ENCODE results near the gene ANGEL2. TPM values are rescaled to one million over a fixed set of nuclear protein-coding genes. Genes with fewer than 3 reads are reported as not detected.
"Not testable (repeated sequence)": the region's sequence is repeated elsewhere in the genome, so short reads cannot be mapped to it uniquely, and the experiment has no call there.

ANGEL2 gene
- total RNA-seq, 1 donor from 2014 or later: 55.2 TPM

DNA sequence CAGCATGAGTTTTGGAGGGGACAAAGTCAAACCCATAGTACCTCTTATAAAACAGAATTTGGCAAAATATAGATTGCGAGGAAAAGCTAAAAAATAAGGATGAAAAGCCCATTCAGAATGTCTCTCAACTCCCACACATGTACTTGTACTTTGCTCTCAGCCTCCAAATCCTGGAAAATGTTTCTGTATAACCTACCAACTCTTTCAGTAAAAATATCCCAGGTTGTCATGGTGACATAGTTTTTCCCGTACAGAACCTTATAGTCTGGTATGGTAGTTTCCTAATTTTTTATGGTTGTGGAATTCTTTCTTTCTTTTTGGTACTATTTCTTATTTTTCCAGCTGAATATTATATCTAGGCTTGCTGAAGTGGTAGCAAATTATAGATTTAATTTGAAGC is 19.9 kb upstream of the ANGEL2 start:
- intact Hi-C loops (cut with DNase I): no loop called here
- TF ChIP-seq POLR2A (IDR thresholded peaks at IDR 0.05) (no peak), POLR2AphosphoS5 (IDR thresholded peaks at IDR 0.05; ENCODE audit: insufficient read depth in 1 of 2, low read depth in 1 of 2) (no peak), CTCF (IDR thresholded peaks at IDR 0.05) (no peak)
- H3K4me1 ChIP-seq: no peaks in the 10 kb centered on the region
- H3K27me3 ChIP-seq: no peaks in the 10 kb centered on the region
- no peak for DNase-seq (ENCODE audit: extremely low spot score in 2 of 2)
- H3K27ac ChIP-seq: no peak overlapping the region
- H3K4me3 ChIP-seq: no peak overlapping the region
- no peaks in the 10 kb centered on the region for H3K9me3 ChIP-seq
- no peaks in the 10 kb centered on the region for H3K36me3 ChIP-seq

DNA sequence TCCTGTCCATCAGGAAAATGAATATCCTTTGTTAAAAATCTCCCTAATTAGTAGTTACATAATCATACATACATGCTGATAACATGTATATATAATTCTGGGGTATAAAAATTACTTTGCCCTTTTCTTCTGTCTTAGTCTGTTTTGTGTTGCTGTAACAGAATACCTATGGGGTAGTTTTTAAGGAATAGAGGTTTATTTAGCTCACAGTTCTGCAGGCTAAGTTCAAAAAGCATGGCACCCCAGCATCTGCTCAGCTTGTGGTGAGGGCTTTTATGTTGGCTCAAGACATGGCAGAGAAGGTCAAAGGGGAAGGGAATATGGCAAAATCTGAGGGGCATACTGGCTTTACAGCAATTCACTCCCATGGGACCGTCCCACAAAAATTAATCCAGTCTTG is 19.0 kb upstream of the ANGEL2 start:
- intact Hi-C loops (cut with DNase I): no loop called here
- no peak for DNase-seq (ENCODE audit: extremely low spot score in 2 of 2)
- TF ChIP-seq POLR2AphosphoS5 (IDR thresholded peaks at IDR 0.05; ENCODE audit: insufficient read depth in 1 of 2, low read depth in 1 of 2) (no peak), POLR2A (IDR thresholded peaks at IDR 0.05) (no peak), CTCF (IDR thresholded peaks at IDR 0.05) (no peak)
- no peaks in the 10 kb centered on the region for H3K4me1 ChIP-seq
- no peak overlapping the region for H3K4me3 ChIP-seq
- no peak overlapping the region for H3K27ac ChIP-seq
- H3K36me3 ChIP-seq: no peaks in the 10 kb centered on the region
- no peaks in the 10 kb centered on the region for H3K27me3 ChIP-seq
- H3K9me3 ChIP-seq: no peaks in the 10 kb centered on the region

DNA sequence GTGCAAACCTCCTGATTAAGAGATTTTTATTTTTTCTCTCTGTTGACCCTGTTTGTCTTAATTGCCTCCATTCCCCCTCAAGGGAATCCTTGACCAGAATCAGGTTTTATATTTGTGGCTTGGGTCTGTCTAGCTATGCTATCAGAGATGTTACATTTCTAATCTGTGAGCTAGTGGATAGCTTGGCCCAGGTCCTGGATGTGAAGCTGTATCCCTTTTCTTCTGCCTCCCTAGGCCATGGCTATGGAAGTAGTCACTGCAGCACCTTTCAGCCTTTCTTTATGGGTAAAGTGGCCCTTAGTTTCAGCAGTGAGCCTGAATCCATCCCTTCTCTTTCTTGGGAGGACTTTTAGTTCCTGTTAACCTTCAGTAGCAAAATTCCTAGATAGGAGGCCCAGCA is 17.0 kb upstream of the ANGEL2 start:
- H3K9me3 ChIP-seq: no peaks in the 10 kb centered on the region
- no peaks in the 10 kb centered on the region for H3K4me1 ChIP-seq
- no peak overlapping the region for H3K4me3 ChIP-seq
- no peak overlapping the region for H3K27ac ChIP-seq
- no peak for DNase-seq (ENCODE audit: extremely low spot score in 2 of 2)
- H3K36me3 ChIP-seq: no peaks in the 10 kb centered on the region
- no peak for TF ChIP-seq POLR2A (IDR thresholded peaks at IDR 0.05)
- TF ChIP-seq POLR2AphosphoS5 (IDR thresholded peaks at IDR 0.05; ENCODE audit: insufficient read depth in 1 of 2, low read depth in 1 of 2): no peak
- no peak for TF ChIP-seq CTCF (IDR thresholded peaks at IDR 0.05)
- no peaks in the 10 kb centered on the region for H3K27me3 ChIP-seq
- intact Hi-C loops (cut with DNase I): no loop called here

GRCh38 chr1:213027024-213027423 is 11.4 kb upstream of the ANGEL2 start:
- H3K4me3 ChIP-seq; H3K4me1 ChIP-seq; H3K36me3 ChIP-seq; DNase-seq (ENCODE audit: extremely low spot score in 2 of 2); H3K27ac ChIP-seq; H3K27me3 ChIP-seq; H3K9me3 ChIP-seq; intact Hi-C loops (cut with DNase I): not testable (repeated sequence)

GRCh38 chr1:213020016-213020415 is 4.3 kb upstream of the ANGEL2 start:
- H3K27ac ChIP-seq: no peak overlapping the region

More at GRCh38 chr1:213020016-213020415, 4.3 kb upstream of the ANGEL2 start:
- Histone ChIP-seq H3K4me1 (peaks cover 4% of the 10 kb centered on the region), H3K4me3 (no peak overlapping the region), H3K9me3 (no peaks in the 10 kb centered on the region), H3K36me3 (no peaks in the 10 kb centered on the region), H3K27me3 (no peaks in the 10 kb centered on the region)
- no peak for TF ChIP-seq CTCF (IDR thresholded peaks at IDR 0.05)
- TF ChIP-seq POLR2AphosphoS5 (IDR thresholded peaks at IDR 0.05; ENCODE audit: insufficient read depth in 1 of 2, low read depth in 1 of 2): no peak
- no peak for TF ChIP-seq POLR2A (IDR thresholded peaks at IDR 0.05)
- DNase-seq (ENCODE audit: extremely low spot score in 2 of 2): no peak
- intact Hi-C loops (cut with DNase I): no loop called here
